NCI-H1436 treated with DMSO at 0.1 percent for 48 hours (cell line): ENCODE results near the gene ISOC2.
"Not testable (repeated sequence)": the region's sequence is repeated elsewhere in the genome, so short reads cannot be mapped to it uniquely, and the experiment has no call there.

Experiments
- DNase-seq: peaks from one replicate; lab custom pipeline; 2025; lab: John Stamatoyannopoulos, UW

Gene ISOC2

GRCh38 chr19:55461259-55461973, at the start of gene ISOC2:
ISOC2 (minus strand) TSS chr19:55461642; CDS start chr19:55456486, 5,156 bp downstream.
- peak; percentile 99 for DNase-seq

- DNase-seq: no peak
Measured at GRCh38 chr19:55508120-55508519, 46.7 kb upstream of the ISOC2 start.

GRCh38 chr19:55504981-55505380, 43.5 kb upstream of the ISOC2 start:
- no peak for DNase-seq

DNA sequence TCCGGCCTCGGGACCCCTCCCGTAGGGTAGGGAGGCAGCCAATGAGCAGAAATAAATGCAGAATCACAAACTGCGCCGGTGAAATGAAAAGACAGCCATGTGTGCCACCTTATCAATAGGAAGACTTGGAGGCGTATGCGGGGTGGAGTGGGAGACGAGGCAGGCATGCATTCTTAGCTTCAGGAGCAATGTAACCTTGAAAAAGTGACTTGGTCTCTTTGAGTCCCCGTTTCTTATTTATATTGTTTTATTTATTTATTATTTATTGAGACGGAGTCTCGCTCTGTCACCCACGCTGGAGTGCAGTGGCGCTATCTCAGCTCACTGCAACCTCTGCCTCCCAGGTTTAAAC, 42.8 kb upstream of the ISOC2 start:
- DNase-seq: no peak

GRCh38 chr19:55503502-55504251, 42.2 kb upstream of the ISOC2 start:
- peak; percentile 9 for DNase-seq

GRCh38 chr19:55503157-55503501, 41.7 kb upstream of the ISOC2 start:
- no peak for DNase-seq

DNA sequence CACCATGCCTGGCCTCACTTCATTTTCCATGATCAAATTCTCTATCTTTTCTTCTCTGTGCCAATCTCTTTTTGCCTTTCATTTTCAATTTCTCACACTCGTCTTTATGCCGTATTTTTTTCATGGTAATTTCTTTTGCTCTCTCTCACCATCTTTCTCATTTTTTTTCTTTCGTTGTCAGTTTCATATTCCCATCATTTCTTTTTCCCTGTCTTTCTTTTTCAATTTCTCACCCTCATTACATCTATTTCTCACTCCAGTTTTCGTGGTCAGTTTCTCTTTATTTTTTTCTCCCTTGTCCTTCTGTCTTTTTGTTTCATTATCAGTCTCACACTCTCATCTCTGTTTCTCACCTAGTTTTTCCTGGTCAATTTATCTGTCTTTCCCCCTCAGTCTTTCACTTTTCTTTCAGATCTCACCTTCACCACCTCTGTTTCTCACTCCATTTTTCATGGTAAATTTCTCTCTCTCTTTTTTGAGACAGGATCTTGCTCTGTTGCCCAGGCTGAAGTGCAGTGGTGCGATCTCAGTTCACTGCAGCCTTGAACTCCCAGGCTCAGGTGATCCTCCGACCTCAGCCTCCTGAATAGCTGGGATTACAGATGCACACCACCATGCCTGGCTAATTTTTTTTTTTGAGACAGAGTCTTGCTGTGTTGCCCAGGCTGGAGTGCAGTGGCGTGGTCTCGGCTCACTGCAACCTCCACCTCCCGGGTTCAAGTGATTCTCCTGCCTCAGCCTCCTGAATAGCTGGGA, 40.9 kb upstream of the ISOC2 start:
- DNase-seq: no peak

GRCh38 chr19:55500368-55500952, 39.0 kb upstream of the ISOC2 start:
- no peak for DNase-seq

- DNase-seq: no peak
Measured at GRCh38 chr19:55498246-55498840, 36.9 kb upstream of the ISOC2 start.

- DNase-seq: no peak
Measured at GRCh38 chr19:55497763-55498162, 36.3 kb upstream of the ISOC2 start.

DNA sequence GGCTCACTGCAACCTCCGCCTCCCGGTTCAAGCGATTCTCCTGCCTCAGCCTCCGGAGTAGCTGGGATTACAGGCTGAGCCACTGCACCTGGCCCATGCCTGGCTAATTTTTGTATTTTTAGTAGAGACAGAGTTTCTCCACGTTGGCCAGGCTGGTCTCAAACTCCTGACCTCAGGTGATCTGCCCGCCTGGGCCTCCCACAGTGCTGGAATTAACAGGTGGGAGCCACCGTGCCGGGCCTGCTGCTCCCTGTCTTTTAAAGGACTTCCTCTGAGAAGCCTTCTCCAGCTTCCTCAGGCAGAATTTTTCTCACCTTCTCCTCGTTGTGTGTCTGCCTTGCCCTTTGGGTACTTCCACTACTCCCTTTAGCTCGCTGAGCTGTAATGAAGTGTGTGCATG, 35.4 kb upstream of the ISOC2 start:
- DNase-seq: not testable (repeated sequence)

DNA sequence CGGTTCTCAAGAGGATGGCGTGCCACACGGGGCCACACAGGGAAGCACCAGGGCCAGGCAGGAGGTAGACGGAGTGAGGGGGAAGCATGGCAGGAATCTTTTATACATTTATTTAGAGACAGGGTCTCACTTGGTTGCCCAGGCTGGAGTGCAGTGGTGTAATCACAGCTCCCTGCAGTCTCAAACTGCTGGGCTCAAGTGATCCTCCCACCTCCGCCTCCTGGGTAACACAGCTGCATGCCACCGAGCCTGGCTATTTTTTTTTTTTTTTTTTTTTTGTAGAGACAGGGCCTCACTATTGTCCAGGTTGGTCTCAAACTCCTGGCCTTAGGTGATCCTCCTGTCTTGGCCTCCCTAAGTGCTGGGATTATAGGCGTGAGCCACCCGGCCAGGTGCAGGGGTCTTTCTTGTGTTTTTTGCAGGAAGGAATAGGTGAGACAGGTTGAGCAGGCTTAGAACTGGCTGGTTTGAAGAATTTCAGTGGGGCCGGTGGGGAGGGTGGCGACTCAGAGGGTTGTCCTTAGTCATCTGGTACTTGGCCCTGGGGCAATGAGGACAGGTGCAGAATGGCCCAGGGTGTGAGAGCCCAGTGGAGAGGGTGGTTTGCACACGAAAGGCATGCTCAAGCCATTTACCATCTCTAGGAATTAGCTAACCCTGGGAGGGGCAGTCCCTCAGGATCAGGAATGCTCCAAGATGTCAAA, 34.4 kb upstream of the ISOC2 start:
- DNase-seq: no peak

DNA sequence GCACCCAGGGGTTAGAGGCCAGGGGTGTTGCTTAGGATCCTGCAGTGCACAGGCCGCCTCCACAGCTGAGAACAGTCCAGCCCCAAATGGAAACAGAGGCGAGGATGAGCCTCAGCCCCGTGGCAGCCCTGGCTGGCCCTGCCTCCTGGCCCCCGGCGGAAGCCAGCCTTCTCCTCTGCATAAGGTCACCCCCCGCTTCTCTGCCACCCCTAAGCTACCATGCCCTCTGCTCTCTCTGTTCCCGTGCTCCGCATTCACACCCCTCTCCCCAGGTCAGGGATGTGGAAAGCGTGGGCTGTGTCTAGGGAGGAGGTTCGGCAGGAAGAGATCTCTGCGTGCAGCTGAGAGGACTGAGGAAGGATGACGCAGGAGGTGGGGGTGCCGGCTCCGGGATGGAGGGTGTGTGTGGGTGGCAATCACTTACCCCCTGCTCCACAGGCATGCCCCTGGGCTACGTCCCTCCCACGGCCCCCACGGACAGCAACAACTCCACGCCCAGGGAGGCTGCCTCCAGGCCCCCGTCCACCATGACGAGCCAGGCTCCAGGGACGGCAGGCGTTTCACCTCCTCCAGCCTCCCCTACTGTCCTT, 32.8 kb upstream of the ISOC2 start:
- no peak for DNase-seq

- DNase-seq: no peak
Measured at GRCh38 chr19:55493645-55494171, 32.3 kb upstream of the ISOC2 start.

DNA sequence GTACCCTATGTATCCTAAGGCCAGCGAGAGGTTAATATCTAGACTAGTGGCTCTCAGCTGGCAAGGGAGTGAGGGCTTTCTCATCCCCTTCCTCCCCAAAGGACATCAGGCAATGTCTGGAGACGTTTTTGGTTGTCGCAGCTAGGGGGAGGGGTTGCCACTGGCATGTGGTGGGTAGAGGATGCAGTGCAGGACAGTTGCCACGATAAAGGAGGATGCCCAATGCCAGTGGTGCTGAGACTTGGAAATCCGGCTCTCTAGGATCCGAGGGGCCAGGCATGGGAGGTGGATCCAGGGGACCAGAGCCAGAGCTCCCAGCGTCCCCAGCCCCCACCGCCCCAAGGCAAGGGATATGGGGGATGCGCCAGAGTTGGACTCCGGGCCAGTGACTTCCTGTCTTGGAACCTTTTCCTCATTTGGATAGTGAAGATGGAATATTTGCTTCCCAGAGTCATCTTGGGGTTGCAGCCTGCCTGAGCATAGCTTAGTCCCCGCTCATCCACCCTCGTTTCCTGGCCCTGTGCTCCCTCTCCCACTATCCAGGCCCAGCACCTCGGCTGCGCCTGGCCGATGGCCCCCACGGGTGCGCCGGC, 31.7 kb upstream of the ISOC2 start:
- no peak for DNase-seq

DNA sequence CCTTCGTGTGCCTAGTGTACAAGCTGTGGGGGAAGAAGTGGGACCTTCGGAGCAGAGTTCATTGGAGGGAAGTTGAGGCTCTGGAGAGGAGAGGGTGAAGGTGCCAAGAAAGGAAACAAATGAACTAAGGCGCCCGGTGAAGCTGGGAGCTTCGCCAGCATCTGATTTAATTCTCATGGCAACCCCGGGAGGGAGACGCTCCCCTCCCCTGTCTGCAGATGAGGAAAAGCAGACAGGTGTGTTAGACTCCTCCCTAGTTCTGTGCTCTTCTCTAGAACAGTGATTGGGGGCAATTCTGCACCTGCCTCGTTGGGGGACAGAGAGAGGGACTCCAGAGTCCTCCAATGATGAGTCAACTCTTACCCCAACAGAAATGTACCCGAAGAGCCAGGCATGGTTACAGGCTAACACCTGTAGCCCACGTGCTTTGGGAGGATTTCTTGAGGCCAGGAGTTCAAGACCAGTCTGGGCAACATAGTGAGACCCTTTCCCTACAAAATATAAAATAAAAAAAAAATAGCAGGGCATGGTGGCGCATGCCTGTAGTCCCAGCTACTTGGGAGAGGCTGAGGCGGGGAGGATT, 31.0 kb upstream of the ISOC2 start:
- DNase-seq: peak; percentile 22

DNA sequence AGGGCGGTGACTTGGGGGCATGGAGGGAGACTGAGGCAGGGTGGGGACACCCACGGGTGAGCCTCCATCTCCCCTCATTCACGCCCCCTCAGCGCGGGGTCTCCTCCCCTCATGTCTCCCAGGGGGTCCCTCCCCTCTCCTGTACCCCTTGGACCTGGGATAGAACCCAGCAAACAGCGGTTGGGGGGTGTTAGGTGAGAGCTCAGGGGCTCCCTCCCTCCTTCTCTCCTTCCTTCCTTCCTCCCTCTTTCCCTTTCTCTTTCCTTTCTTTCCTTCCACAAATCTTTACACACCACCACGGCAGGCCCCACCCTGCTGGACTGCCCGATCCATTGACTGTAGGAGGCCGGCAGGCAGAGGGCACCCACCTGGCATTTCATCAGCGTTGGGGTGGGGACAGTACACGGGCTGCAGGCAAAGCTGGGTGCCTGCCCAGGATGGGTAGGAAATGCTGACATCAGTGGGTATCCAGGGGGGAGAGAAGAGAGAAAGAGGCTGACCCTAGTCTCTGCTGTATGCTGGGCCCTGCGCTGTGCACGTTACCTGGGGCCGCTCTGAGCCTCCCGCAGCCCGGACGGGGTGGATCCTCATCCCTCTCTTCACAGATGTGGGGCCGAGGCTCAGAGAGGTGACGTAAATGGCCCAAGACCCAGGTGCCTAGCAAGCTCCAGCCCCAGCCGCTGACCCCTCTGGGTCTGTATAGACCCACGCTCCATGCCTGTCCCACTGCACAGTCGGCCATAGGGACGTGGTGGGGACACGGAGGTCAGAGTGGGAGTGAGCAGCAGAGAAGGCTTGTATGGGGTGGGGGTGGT, 30.3 kb upstream of the ISOC2 start:
- DNase-seq: no peak

DNA sequence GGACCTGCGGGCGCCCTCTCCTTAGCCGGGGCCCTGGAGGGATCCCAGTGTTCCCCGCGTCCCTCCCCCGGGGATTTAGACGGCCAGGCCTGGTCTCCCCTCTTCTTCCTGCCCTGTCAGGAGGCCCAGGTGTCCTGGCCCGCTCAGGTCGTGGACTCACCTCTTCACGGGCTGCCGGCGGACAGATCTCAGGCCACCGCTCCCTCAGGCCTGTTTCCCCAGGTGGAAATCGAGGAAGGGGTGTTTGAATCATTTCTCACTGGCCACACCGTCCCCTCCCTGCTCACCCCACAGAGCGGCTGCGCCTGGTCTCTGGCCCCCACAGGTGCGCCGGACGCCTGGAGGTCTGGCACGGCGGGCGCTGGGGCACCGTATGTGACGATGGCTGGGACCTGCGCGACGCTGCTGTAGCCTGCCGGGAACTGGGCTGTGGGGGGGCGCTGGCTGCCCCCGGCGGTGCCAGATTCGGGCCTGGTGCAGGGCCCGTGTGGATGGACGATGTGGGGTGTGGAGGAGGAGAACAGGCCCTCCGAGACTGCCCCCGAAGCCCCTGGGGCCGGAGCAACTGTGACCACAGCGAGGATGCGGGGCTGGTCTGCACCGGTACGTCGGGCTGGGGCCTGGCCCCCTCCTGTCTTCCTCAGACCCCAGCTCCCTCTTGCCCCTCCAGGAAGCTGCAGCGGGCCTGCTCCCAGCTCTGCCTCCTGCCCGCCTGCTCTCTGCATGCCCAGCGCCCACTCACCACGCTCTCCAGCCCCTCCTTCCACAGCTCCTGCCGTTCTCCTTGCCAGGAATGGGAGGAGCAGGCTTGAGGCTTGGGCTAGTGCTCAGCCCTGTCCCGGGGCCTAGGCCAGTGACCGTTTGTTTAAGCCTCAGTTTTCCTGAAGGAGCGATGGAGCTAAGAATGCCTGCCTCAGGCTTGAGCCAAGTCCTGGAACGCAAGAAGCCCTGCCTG, 29.3 kb upstream of the ISOC2 start:
- no peak for DNase-seq
